ENCODE measurements around the gene CYB561D1.

CYB561D1 gene

GRCh38 chr1:109481646-109482045 is 12.2 kb upstream of the CYB561D1 start:
- no peak for DNase-seq (ENCODE audit: low read depth, low spot score)

- DNase-seq (ENCODE audit: low read depth, low spot score) = no peak
Measured at GRCh38 chr1:109482242-109482641, 11.7 kb upstream of the CYB561D1 start.

- DNase-seq (ENCODE audit: low read depth, low spot score) = no peak
Measured at GRCh38 chr1:109482791-109483671, 10.9 kb upstream of the CYB561D1 start.

DNA sequence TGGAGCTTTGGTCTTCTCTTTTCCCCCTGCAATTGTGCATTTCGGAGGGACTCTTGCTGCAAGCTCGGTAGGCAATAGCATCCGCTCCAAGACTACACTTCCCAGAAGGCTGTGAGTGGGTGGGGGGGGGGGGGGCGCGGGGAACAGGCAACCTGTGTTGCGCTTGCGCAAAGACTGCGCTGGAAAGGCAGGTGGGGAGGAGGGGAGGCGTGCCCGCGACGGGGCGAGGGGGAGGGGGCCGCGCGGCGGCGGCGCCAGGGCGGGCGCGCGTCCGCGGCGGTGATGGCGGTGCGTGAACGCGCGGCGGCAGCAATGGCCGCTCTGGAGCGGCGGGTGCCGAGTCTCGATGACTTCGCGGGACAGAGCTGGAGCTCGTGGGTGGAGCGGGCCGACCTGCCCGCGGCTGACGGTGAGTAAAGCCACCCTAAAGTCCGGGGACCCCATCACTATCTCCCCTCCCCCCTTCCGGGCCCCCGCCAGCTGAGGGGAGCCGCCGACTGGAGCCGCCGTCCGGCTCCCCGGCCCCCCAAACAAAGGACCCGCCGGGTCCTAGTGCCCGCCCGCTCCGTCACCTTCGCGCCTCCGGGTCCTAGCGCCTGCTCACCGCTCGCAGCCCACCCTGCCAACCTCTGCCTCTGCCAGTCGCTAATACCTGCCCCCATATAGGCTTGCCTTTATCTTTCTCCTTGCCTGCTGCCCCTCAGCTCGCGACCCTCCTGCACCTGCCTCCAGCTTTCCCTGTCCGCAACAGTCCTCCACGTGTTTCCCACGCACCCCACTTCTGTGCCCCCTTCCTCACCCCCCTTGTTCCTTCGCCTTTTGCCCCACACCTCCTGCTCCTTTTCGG is 10.0 kb upstream of the CYB561D1 start, which contains the start of gene ATXN7L2:
Gene ATXN7L2 (plus strand): TSS at position 234 of the 847 bp plus-strand sequence. CDS start 49 bp downstream, at position 283.
- DNase-seq (ENCODE audit: low read depth, low spot score) = no peak

DNA sequence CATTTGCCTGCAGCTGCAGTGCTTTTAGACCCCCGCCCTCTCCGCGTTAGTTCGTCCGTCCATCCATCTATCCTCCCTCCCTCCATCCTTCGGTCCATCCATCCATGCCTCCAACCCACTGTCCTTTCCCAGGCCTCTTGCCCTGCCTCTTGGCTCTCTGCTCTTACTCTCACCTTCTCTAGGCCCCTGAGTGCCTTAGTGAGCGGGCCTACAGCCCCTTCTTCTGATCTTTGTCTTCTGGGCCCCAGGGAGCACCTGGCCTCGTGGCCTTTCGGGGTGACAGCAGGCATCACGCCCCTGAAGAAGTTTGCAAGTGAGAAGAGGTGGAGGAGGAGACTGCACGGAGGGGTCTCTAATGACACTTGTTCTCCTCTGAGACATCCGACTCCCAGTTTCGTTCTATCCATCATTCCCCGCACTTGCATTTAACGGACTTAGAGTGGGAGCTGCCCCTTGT is 9.3 kb upstream of the CYB561D1 start:
- DNase-seq (ENCODE audit: low read depth, low spot score) = no peak

DNA sequence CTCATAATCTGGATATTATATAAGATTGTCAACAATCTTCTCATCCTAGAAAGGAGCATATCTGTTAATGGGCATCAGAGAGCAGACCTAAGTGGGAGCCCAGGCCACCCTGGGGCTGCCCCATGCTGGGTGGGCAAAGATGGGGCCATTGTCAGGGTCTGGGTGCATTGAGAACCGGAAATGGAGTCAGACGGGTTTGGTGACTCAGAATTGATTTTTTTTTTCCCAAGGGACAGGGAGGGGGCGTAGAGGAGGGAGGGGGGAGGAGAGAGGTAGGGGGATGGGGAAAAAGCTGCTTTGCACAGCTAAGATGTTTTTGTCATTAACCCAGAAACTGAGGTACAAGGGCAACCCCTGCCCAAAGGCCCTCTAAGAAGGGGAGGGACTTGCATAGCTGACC is 8.9 kb upstream of the CYB561D1 start:
- no peak for DNase-seq (ENCODE audit: low read depth, low spot score)

DNA sequence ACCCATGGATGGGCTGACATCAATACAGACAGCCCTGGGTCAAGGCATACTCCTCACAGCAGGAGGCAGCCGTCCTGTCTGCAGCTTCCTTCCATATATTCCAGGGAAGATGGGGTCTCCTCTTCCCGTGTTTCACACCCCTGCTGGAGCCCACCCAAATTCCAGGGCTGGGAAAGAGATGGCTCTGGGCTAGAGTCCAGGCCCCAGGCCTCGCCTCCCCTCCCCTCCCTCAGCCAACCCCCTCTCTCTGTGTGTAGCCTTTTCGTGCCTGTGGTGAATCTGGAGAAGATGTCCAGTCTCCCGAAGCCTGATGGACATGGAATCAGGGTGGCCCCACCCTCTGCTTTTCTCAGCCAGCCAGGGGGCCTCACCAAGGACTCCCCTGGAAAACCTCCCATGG is 6.6 kb upstream of the CYB561D1 start:
- no peak for DNase-seq (ENCODE audit: low read depth, low spot score)

GRCh38 chr1:109488201-109488600 is 5.7 kb upstream of the CYB561D1 start:
- no peak for DNase-seq (ENCODE audit: low read depth, low spot score)

DNA sequence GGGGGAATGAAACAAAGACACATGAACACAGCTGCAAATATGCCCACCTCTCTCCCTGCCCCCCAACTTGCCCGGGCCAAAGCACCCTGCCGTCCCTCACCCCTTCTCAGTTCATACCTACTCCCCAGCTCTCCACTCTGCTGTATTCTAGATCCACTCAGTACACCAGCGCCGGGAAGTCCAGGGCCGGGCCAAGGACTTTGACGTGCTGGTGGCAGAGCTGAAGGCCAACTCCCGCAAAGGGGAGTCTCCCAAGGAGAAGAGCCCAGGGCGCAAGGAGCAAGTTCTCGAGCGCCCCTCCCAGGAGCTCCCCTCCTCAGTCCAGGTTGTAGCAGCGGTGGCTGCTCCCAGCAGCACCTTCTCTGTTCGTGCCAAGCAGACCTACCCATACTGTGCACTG is 5.2 kb upstream of the CYB561D1 start:
- DNase-seq (ENCODE audit: low read depth, low spot score) = no peak

- no peak for DNase-seq (ENCODE audit: low read depth, low spot score)
Measured at GRCh38 chr1:109490029-109490933, 3.6 kb upstream of the CYB561D1 start.

DNA sequence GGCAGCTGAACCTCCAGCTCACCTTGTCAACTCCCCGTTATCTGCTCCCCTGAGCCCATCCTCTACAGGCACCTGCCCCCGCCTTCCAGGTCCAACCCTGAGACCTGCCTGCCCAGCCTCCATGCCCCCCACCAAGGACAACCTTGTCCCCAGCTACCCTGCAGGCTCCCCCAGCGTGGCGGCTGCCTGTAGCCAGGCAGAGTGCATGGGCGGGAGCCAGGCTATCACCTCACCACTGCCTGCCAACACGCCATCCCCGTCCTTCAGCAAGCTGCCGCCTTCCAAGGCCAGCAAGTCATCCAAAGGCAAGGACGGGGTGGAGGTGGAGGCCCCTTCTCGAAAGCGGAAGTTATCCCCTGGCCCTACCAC is 3.0 kb upstream of the CYB561D1 start:
- no peak for DNase-seq (ENCODE audit: low read depth, low spot score)

DNA sequence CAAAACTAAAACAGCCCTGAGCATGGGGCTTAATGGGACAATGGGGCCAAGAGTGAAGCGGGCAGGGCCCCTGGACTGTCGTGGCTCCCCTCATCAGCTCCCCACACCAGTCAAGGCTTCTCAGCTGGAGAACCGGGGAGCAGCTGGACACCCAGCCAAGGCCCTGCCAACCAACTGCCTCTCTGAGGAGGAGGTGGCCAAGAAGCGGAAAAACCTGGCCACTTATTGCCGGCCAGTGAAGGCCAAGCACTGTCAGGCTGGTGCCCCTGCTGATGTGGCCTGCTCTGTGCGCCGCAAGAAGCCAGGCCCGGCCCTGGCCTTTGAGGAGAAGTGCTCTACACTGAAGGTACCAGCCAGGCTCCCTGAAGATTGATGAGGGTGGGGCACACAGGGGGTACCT is 2.5 kb upstream of the CYB561D1 start:
- no peak for DNase-seq (ENCODE audit: low read depth, low spot score)

- DNase-seq (ENCODE audit: low read depth, low spot score) = no peak
Measured at GRCh38 chr1:109492779-109493178, 1.1 kb upstream of the CYB561D1 start.

- DNase-seq (ENCODE audit: low read depth, low spot score) = no peak
Measured at GRCh38 chr1:109493227-109493626, 667 bp upstream of the CYB561D1 start.

DNA sequence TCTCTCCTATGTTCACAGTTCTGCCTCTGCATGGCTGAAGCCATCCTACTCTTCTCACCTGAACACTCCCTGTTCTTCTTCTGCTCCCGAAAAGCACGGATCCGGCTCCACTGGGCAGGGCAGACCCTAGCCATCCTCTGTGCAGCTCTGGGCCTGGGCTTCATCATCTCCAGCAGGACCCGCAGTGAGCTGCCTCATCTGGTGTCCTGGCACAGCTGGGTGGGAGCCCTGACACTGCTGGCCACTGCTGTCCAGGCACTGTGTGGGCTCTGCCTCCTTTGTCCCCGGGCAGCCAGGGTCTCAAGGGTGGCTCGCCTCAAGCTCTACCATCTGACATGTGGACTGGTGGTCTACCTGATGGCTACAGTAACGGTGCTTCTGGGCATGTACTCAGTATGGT is 1.8 kb downstream of the CYB561D1 start:
- no peak for DNase-seq (ENCODE audit: low read depth, low spot score)

DNA sequence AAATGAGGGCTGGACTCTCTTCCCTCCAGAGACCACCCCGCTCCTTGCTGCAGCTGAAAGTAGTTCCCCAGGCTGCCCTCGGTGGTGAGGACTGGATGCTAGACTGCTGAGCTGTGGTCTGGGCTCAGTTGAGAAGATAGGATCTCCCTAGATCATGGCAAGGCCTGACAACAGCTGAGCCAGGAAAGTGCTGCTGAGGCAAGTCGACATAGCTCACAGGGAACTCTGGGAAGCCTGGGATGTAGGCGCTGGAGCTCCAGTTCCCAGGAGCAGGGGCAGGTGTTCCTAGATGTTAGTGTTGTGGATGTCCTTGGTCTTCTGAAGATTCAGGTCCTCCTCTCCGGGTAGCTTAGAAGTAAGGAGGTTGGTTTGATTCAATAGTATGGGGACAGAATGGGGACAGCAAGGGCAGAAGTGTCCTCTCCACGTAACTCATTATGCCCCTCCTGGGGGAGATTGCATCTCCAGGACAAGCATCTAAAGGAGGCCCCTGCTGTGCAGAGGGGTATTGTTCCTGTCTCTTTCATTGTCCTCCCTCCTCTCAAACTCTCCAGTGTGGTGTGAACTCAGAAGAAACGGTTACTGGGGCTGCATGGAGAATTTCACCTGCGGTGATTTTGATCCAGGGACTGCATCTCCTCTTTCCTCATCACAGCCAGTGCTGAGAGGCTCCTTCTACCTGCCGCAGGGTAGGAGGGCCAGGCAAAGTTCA is 3.7 kb downstream of the CYB561D1 start:
- no peak for DNase-seq (ENCODE audit: low read depth, low spot score)

DNA sequence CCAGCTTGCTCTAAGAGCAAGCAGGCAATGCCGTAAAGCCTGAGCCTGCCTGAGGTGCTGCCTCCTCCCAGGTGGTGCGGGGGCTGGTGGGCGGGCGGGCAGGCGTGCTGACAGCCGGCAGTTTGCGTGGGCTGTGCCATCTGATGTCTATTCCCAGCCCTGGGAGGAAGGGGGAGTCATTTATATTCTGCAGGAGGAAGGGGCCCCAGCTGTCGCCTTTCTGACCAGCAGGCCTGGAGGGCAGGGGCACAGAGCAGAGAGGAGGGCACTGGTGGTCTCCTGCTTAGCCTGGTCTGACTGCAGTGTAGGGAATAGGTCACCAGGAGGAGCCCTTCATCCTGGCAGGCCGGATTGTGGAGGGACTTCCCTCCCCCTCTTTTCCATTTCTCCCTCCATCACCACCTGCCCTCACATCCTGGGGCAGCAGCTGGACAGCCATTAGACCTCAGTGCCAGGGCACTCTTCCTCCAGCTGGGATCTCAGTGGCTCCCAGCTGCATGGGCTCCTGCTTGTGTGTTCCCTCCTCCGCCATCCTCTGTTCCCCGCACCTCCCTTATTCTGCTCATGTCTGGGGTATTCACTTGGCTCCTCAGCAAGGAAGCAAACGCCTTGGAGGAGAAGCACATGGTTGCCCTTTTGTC is 4.4 kb downstream of the CYB561D1 start:
- no peak for DNase-seq (ENCODE audit: low read depth, low spot score)

DNA sequence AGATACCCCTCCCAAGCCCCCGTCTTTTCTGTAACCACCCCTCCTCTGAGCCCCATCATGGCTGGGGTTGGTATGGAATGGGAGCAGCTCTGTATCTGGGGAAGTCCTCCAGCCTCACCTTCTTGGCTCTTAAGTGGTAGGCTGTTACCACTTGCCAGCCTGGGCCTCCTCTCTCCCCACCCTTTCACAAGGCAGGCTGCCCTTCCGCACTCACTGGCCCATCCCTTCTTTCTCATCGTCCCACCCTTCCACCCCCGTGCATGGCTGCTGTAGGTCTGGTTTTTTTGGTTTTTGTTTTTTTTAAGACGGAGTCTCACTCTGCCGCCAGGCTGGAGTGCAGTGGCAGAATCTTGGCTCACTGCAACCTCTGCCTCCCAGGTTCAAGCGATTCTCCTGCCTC is 5.2 kb downstream of the CYB561D1 start:
- no peak for DNase-seq (ENCODE audit: low read depth, low spot score)

GRCh38 chr1:109499661-109500536 is 6.0 kb downstream of the CYB561D1 start:
- no peak for DNase-seq (ENCODE audit: low read depth, low spot score)
